Right cardiac atrium (tissue), 5 donors: Measurements from ENCODE around the gene TTC22. TPM values are rescaled to one million over a fixed set of nuclear protein-coding genes. Genes with fewer than 3 reads are reported as not detected.
A peak's percentile ranks its signal among the peaks of the same experiment; 100 is the strongest.

Source experiments
- ATAC-seq, 2 donors: fragments of 200-7000 bp; cut with Tn5 transposase; one replicate each; pipeline versions ENCODE4 v1.8.0 to v1.9.1; 2020; ENCODE audit warnings: moderate library complexity in 2 of 2, mild to moderate bottlenecking in 1 of 2
- DNase-seq, 3 donors: peaks; one replicate each; pipeline ENCODE4 v3.0.0-alpha.2; 2020
- H3K27ac ChIP-seq: one replicate; pipeline ENCODE4 v1.5.1; 2013; ENCODE audit warnings: mild to moderate bottlenecking, low read length, control low read depth, moderate library complexity
- H3K27me3 ChIP-seq: one replicate; pipeline ENCODE4 v1.6.1; 2013; ENCODE audit not compliant: control insufficient read depth, insufficient read depth
- H3K4me1 ChIP-seq: one replicate; pipeline ENCODE4 v1.6.1; 2013; ENCODE audit warnings: low read length; ENCODE audit not compliant: control insufficient read depth, insufficient read depth
- H3K4me3 ChIP-seq: one replicate; pipeline ENCODE4 v1.5.1; 2013; ENCODE audit warnings: low read length, control low read depth
- H3K9me3 ChIP-seq: one replicate; pipeline ENCODE4 v1.6.1; 2013; ENCODE audit warnings: low read length; ENCODE audit not compliant: control insufficient read depth
- WGBS: extraction: QIAGEN DNeasy Blood & Tissue Kit; methylation state at CpG from one replicate; pipeline ENCODE4 v1.1.7; 2013; 5-methylcytosine and 5-hydroxymethylcytosine counted together
- intact Hi-C, 4 donors: fragments of 100-400 bp; cut with DNase I; formaldehyde crosslinking; loops; one replicate each; pipeline versions ENCODE4 v1.11.0 to v1.14.0; 2022 to 2023
- polyA plus RNA-seq: library from polyadenylated mRNA; stranded (reverse); fragments of 200-250 nt; gene quantifications from one replicate; pipeline ENCODE4 v1.2.3, GENCODE V29; 2013
- total RNA-seq, 4 donors: library from RNA; stranded (reverse); fragmentation: NEBNext Ultra II Directional; extraction: Animal tissue kit (Norgen Biotek cat#: 25700); gene quantifications; one replicate each; pipeline ENCODE4 v1.2.1, GENCODE V29; 2021
- donor health status: healthy with polysubstance abuse.
- donor health status: DM: no; HTN: yes; CAD: no.
- donor health status: DM: no; HTN: no; CAD: no.
- donor health status: DM: no; HTN: yes; CAD: no; lungs with severe emphysema.
- donor health status: DM: yes; HTN: yes; CAD: no.

The TTC22 gene
- total and polyA plus RNA-seq, 5 donors: 0.05 to 0.17 (median 0.07) TPM; not detected in 1

GRCh38 chr1:54743416-54744226 is 57.5 kb downstream of the TTC22 start:
- Histone ChIP-seq H3K27me3 (no peaks in the 10 kb centered on the region), H3K4me1 (no peaks in the 10 kb centered on the region), H3K4me3 (no peak overlapping the region), H3K27ac (no peak overlapping the region), H3K9me3 (no peaks in the 10 kb centered on the region)
- DNase-seq: no peak
- no peak for ATAC-seq
- WGBS: 76% methylated on average over 12 of the region's 12 CpGs
- intact Hi-C loops: no loop called here

GRCh38 chr1:54742282-54742681 is 58.8 kb downstream of the TTC22 start:
- H3K27ac ChIP-seq: no peak overlapping the region
- H3K9me3 ChIP-seq: no peaks in the 10 kb centered on the region
- no peaks in the 10 kb centered on the region for H3K27me3 ChIP-seq
- WGBS: 47% methylated on average over 4 of the region's 4 CpGs
- H3K4me3 ChIP-seq: no peak overlapping the region
- H3K4me1 ChIP-seq: no peaks in the 10 kb centered on the region
- intact Hi-C loops: no loop called here
- ATAC-seq (no peak), DNase-seq (no peak)

- Histone ChIP-seq H3K4me3 (no peak overlapping the region), H3K27ac (no peak overlapping the region), H3K4me1 (no peaks in the 10 kb centered on the region), H3K27me3 (no peaks in the 10 kb centered on the region), H3K9me3 (no peaks in the 10 kb centered on the region)
- ATAC-seq: no peak
- 81% methylated on average over 4 of the region's 4 CpGs for WGBS
- no peak for DNase-seq
- intact Hi-C loops: no loop called here
Measured at GRCh38 chr1:54741531-54741930, 59.6 kb downstream of the TTC22 start.

- Histone ChIP-seq H3K4me3 (no peak overlapping the region), H3K4me1 (no peaks in the 10 kb centered on the region), H3K27ac (no peak overlapping the region), H3K27me3 (no peaks in the 10 kb centered on the region), H3K9me3 (no peaks in the 10 kb centered on the region)
- intact Hi-C loops: no loop called here
- DNase-seq (no peak), ATAC-seq (no peak)
- 83% methylated on average over 6 of the region's 6 CpGs for WGBS
Measured at GRCh38 chr1:54738244-54738643, 62.9 kb downstream of the TTC22 start.

GRCh38 chr1:54736685-54737084 is 64.4 kb downstream of the TTC22 start:
- Histone ChIP-seq H3K4me3 (no peak overlapping the region), H3K4me1 (no peaks in the 10 kb centered on the region), H3K27me3 (no peaks in the 10 kb centered on the region), H3K27ac (no peak overlapping the region), H3K9me3 (no peaks in the 10 kb centered on the region)
- WGBS: 93% methylated on average over 5 of the region's 5 CpGs
- peak in 1 of 2 donors; percentile 24 for ATAC-seq
- intact Hi-C loops: no loop called here
- DNase-seq: no peak

Other genes with a start within 250 kb of the TTC22 start
- gene FAM151A, start 177.8 kb downstream of the TTC22 start, total RNA-seq: under 1 TPM in 3 of 4 donors, not detected in 1; 0.15 to 0.72 (median 0.59) TPM
- gene FAM151A, start 177.8 kb downstream of the TTC22 start, polyA plus RNA-seq: 0.43 TPM
- 10 to 100 TPM in 2 of 4 donors, 1 to 10 TPM in 2; 5.9 to 12.8 (median 9.2) TPM for gene MROH7, start 159.5 kb downstream of the TTC22 start, total RNA-seq
- gene MROH7, start 159.5 kb downstream of the TTC22 start, polyA plus RNA-seq: 4.9 TPM
- 10 to 100 TPM; 11.3 to 14.5 (median 13.3) TPM for gene TTC4, start 85.5 kb downstream of the TTC22 start, total RNA-seq
- 10.1 TPM for gene TTC4, start 85.5 kb downstream of the TTC22 start, polyA plus RNA-seq
- 1 to 10 TPM; 2.9 to 3.7 (median 3.3) TPM for gene PARS2, start 36.8 kb downstream of the TTC22 start, total RNA-seq
- 2.0 TPM for gene PARS2, start 36.8 kb downstream of the TTC22 start, polyA plus RNA-seq
- gene DHCR24, start 85.9 kb upstream of the TTC22 start, total RNA-seq: 10 to 100 TPM; 10.7 to 28.7 (median 21.6) TPM
- gene DHCR24, start 85.9 kb upstream of the TTC22 start, polyA plus RNA-seq: 17.5 TPM
- not detected for gene TMEM61, start 179.3 kb upstream of the TTC22 start, total RNA-seq
- 0.09 TPM for gene TMEM61, start 179.3 kb upstream of the TTC22 start, polyA plus RNA-seq
- gene BSND, start 197.6 kb upstream of the TTC22 start, total RNA-seq: not detected
- not detected for gene BSND, start 197.6 kb upstream of the TTC22 start, polyA plus RNA-seq
- gene PCSK9, start 238.2 kb upstream of the TTC22 start, total RNA-seq: not detected
- 0.05 TPM for gene PCSK9, start 238.2 kb upstream of the TTC22 start, polyA plus RNA-seq